Measurements from ENCODE around the gene MAP3K9.

DNA sequence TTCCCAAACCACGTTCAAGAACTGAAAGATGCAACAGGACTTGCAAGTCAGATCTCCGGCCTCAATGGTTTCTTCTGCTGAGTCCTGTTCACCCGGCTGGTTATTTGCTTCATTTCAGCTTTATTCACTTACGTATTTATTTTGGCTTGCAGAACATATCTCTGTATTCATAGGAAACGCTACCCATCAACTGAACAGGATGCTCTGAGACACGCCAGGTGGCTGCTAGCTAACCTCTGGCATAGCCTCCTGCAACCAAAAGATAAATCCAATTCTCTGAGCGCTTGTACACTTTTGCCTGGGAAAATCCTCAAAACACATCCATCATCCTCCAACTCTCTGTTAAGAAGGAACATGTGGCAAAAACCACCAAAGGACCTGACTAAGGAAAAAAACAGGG lies 17.3 kb downstream of the MAP3K9 start:
- TF ChIP-seq, protein P1, sequence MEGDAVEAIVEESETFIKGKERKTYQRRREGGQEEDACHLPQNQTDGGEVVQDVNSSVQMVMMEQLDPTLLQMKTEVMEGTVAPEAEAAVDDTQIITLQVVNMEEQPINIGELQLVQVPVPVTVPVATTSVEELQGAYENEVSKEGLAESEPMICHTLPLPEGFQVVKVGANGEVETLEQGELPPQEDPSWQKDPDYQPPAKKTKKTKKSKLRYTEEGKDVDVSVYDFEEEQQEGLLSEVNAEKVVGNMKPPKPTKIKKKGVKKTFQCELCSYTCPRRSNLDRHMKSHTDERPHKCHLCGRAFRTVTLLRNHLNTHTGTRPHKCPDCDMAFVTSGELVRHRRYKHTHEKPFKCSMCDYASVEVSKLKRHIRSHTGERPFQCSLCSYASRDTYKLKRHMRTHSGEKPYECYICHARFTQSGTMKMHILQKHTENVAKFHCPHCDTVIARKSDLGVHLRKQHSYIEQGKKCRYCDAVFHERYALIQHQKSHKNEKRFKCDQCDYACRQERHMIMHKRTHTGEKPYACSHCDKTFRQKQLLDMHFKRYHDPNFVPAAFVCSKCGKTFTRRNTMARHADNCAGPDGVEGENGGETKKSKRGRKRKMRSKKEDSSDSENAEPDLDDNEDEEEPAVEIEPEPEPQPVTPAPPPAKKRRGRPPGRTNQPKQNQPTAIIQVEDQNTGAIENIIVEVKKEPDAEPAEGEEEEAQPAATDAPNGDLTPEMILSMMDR (IDR thresholded peaks at IDR 0.05; ENCODE audit: control extremely low read depth in 1 of 3, insufficient read depth in 1 of 3, low read depth in 1 of 3, low read length in 3 of 3) = no peak
- TF ChIP-seq CBX8 (IDR thresholded peaks at IDR 0.05; ENCODE audit: borderline replicate concordance, low read depth, low read length) (no peak), FOSL1 (IDR thresholded peaks at IDR 0.05; ENCODE audit: insufficient read depth, low read depth, low read length) (no peak), EZH2 (IDR thresholded peaks at IDR 0.05; ENCODE audit: low read depth, low read length, severe bottlenecking) (no peak), GABPA (IDR thresholded peaks at IDR 0.05; ENCODE audit: borderline replicate concordance, insufficient read depth, low read length) (no peak)

All from H1 (cell line).